SK-N-SH treated with all-trans-retinoic acid at 6 μM for 48 hours (cell line): ENCODE data around the gene GUCY1A2.

ENCODE experiments used
- ATAC-seq: fragments of 200-7000 bp; cut with Tn5 transposase; 3 replicates; pipeline ENCODE4 v1.9.1; 2020; ENCODE audit warnings: mild to moderate bottlenecking, moderate library complexity
- ARNTL ChIP-seq: fragments of 450-650 bp; formaldehyde crosslinking; IDR thresholded peaks from 2 replicates; pipeline ENCODE4 v1.5.0; 2020; ENCODE audit warnings: low read depth, mild to moderate bottlenecking, moderate library complexity, borderline replicate concordance
- BACH2 ChIP-seq: fragments of 250-450 bp; sonication (Bioruptor Pico); IDR thresholded peaks from 2 replicates; pipeline ENCODE4 v1.9.0; 2021; ENCODE audit warnings: mild to moderate bottlenecking, borderline replicate concordance
- ESRRG ChIP-seq: fragments of 250-450 bp; sonication (Bioruptor Pico); IDR thresholded peaks from 2 replicates; pipeline ENCODE4 v1.6.1; 2021; ENCODE audit warnings: mild to moderate bottlenecking
- GLIS3 ChIP-seq: fragments of 250-450 bp; sonication (Bioruptor Pico); IDR thresholded peaks from 2 replicates; pipeline ENCODE4 v1.5.0; 2020; ENCODE audit warnings: mild to moderate bottlenecking, moderate library complexity
- ISL1 ChIP-seq: fragments of 250-450 bp; sonication (Bioruptor Pico); IDR thresholded peaks from 2 replicates; pipeline ENCODE4 v2.1.2; 2022; ENCODE audit warnings: mild to moderate bottlenecking, moderate library complexity
- RARB ChIP-seq: fragments of 250-450 bp; sonication (Bioruptor Pico); IDR thresholded peaks from 2 replicates; pipeline ENCODE4 v1.8.0; 2021; ENCODE audit warnings: mild to moderate bottlenecking, moderate library complexity
- SNAI2 ChIP-seq: fragments of 250-450 bp; sonication (Bioruptor Pico); IDR thresholded peaks from 2 replicates; pipeline ENCODE4 v1.5.0; 2020; ENCODE audit warnings: mild to moderate bottlenecking, moderate library complexity
- TCF4 ChIP-seq: fragments of 250-450 bp; sonication (Bioruptor Pico); IDR thresholded peaks from 2 replicates; pipeline ENCODE4 v1.8.0; 2021; ENCODE audit warnings: mild to moderate bottlenecking, moderate library complexity, borderline replicate concordance
- TOX ChIP-seq: fragments of 250-450 bp; sonication (Bioruptor Pico); IDR thresholded peaks from 2 replicates; pipeline ENCODE4 v1.8.0; 2021; ENCODE audit warnings: mild to moderate bottlenecking, moderate library complexity, borderline replicate concordance
- ZC3H10 ChIP-seq: fragments of 250-450 bp; sonication (Bioruptor Pico); IDR thresholded peaks from 2 replicates; pipeline ENCODE4 v1.5.1; 2021; ENCODE audit warnings: mild to moderate bottlenecking, moderate library complexity
- ZFP3 ChIP-seq: fragments of 250-450 bp; sonication (Bioruptor Pico); IDR thresholded peaks from 2 replicates; pipeline ENCODE4 v1.5.0; 2020; ENCODE audit warnings: mild to moderate bottlenecking, moderate library complexity
- ZFP30 ChIP-seq: fragments of 450-650 bp; formaldehyde crosslinking; IDR thresholded peaks from 2 replicates; pipeline ENCODE4 v1.5.0; 2022; ENCODE audit warnings: mild to moderate bottlenecking, moderate library complexity
- ZNF565 ChIP-seq: fragments of 450-650 bp; formaldehyde crosslinking; conservative IDR thresholded peaks from 2 replicates; pipeline ENCODE4 v1.5.0; 2020; ENCODE audit warnings: low read depth, mild to moderate bottlenecking, moderate library complexity
- ZNF70 ChIP-seq: fragments of 450-650 bp; formaldehyde crosslinking; IDR thresholded peaks from 2 replicates; pipeline ENCODE4 v1.5.0; 2020; ENCODE audit warnings: mild to moderate bottlenecking, moderate library complexity
- ZNF8 ChIP-seq: fragments of 450-650 bp; formaldehyde crosslinking; IDR thresholded peaks from 2 replicates; pipeline ENCODE4 v1.5.0; 2020; ENCODE audit warnings: mild to moderate bottlenecking, moderate library complexity
- TF ChIP-seq, protein P1 (sequence below): fragments of 250-450 bp; sonication (Bioruptor Pico); IDR thresholded peaks from 2 replicates; pipeline ENCODE4 v1.5.1; 2021; ENCODE audit warnings: mild to moderate bottlenecking, moderate library complexity
- TF ChIP-seq, protein P2 (sequence below): fragments of 250-450 bp; sonication (Bioruptor Pico); IDR thresholded peaks from 2 replicates; pipeline ENCODE4 v1.5.0; 2020; ENCODE audit warnings: mild to moderate bottlenecking, moderate library complexity
- TF ChIP-seq, protein P3 (sequence below): fragments of 250-450 bp; sonication (Bioruptor Pico); IDR thresholded peaks from 2 replicates; pipeline ENCODE4 v1.8.0; 2021; ENCODE audit warnings: low read depth, mild to moderate bottlenecking, moderate library complexity, borderline replicate concordance
- TF ChIP-seq, protein P4 (sequence below): fragments of 250-450 bp; sonication (Bioruptor Pico); IDR thresholded peaks from 2 replicates; pipeline ENCODE4 v1.5.1; 2020; ENCODE audit warnings: low read depth, mild to moderate bottlenecking, moderate library complexity
- TF ChIP-seq, protein P5 (sequence below): fragments of 250-450 bp; sonication (Bioruptor Pico); IDR thresholded peaks from 2 replicates; pipeline ENCODE4 v1.8.0; 2020; ENCODE audit warnings: mild to moderate bottlenecking, moderate library complexity, borderline replicate concordance

The GUCY1A2 gene

DNA sequence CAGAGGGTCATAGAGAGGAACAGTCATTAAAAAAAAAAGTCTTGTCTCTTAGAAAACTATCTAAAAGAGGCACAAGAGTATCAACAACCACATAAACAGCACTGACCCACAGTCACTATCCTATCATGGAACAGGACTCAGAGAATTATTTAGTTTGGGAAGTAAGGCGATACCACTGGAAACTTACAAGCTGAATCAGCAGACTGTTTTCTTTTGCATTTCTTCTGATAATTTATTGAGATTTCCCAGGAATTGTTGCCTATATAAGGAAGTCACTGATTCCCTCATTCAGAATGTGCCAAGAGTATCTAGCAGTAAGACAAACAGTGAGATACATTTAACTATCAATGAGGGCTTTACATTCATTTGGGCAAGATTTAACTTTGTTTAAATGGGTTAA lies 304.1 kb downstream of the GUCY1A2 start (continued):
- TF ChIP-seq, protein P1, sequence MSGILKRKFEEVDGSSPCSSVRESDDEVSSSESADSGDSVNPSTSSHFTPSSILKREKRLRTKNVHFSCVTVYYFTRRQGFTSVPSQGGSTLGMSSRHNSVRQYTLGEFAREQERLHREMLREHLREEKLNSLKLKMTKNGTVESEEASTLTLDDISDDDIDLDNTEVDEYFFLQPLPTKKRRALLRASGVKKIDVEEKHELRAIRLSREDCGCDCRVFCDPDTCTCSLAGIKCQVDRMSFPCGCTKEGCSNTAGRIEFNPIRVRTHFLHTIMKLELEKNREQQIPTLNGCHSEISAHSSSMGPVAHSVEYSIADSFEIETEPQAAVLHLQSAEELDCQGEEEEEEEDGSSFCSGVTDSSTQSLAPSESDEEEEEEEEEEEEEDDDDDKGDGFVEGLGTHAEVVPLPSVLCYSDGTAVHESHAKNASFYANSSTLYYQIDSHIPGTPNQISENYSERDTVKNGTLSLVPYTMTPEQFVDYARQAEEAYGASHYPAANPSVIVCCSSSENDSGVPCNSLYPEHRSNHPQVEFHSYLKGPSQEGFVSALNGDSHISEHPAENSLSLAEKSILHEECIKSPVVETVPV (CRISPR knock-in tag), result no peak
- TF ChIP-seq ZC3H10, result no peak

GRCh38 chr11:106708348-106708747 lies 309.9 kb downstream of the GUCY1A2 start:
- no peak for ATAC-seq
- no peak for TF ChIP-seq RARB (CRISPR knock-in tag)
- TF ChIP-seq ZC3H10, result no peak
- no peak for TF ChIP-seq SNAI2 (CRISPR knock-in tag)
- TF ChIP-seq TCF4, result no peak
- TF ChIP-seq TOX (CRISPR knock-in tag), result no peak
- TF ChIP-seq, protein P1 (CRISPR knock-in tag), result no peak
- no peak for TF ChIP-seq ISL1 (CRISPR knock-in tag)
- TF ChIP-seq ZNF565 (CRISPR knock-in tag), result no peak
- TF ChIP-seq, protein P2, sequence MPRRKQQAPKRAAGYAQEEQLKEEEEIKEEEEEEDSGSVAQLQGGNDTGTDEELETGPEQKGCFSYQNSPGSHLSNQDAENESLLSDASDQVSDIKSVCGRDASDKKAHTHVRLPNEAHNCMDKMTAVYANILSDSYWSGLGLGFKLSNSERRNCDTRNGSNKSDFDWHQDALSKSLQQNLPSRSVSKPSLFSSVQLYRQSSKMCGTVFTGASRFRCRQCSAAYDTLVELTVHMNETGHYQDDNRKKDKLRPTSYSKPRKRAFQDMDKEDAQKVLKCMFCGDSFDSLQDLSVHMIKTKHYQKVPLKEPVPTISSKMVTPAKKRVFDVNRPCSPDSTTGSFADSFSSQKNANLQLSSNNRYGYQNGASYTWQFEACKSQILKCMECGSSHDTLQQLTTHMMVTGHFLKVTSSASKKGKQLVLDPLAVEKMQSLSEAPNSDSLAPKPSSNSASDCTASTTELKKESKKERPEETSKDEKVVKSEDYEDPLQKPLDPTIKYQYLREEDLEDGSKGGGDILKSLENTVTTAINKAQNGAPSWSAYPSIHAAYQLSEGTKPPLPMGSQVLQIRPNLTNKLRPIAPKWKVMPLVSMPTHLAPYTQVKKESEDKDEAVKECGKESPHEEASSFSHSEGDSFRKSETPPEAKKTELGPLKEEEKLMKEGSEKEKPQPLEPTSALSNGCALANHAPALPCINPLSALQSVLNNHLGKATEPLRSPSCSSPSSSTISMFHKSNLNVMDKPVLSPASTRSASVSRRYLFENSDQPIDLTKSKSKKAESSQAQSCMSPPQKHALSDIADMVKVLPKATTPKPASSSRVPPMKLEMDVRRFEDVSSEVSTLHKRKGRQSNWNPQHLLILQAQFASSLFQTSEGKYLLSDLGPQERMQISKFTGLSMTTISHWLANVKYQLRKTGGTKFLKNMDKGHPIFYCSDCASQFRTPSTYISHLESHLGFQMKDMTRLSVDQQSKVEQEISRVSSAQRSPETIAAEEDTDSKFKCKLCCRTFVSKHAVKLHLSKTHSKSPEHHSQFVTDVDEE (CRISPR knock-in tag), result no peak
- TF ChIP-seq ZNF8 (CRISPR knock-in tag), result no peak
- TF ChIP-seq ZFP30, result no peak
- TF ChIP-seq ARNTL (CRISPR knock-in tag), result no peak
- TF ChIP-seq, protein P3, sequence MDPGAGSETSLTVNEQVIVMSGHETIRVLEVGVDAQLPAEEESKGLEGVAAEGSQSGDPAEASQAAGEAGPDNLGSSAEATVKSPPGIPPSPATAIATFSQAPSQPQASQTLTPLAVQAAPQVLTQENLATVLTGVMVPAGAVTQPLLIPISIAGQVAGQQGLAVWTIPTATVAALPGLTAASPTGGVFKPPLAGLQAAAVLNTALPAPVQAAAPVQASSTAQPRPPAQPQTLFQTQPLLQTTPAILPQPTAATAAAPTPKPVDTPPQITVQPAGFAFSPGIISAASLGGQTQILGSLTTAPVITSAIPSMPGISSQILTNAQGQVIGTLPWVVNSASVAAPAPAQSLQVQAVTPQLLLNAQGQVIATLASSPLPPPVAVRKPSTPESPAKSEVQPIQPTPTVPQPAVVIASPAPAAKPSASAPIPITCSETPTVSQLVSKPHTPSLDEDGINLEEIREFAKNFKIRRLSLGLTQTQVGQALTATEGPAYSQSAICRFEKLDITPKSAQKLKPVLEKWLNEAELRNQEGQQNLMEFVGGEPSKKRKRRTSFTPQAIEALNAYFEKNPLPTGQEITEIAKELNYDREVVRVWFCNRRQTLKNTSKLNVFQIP (CRISPR knock-in tag), result no peak
- TF ChIP-seq GLIS3, result no peak
- TF ChIP-seq ZFP3 (CRISPR knock-in tag), result no peak
- TF ChIP-seq, protein P4, sequence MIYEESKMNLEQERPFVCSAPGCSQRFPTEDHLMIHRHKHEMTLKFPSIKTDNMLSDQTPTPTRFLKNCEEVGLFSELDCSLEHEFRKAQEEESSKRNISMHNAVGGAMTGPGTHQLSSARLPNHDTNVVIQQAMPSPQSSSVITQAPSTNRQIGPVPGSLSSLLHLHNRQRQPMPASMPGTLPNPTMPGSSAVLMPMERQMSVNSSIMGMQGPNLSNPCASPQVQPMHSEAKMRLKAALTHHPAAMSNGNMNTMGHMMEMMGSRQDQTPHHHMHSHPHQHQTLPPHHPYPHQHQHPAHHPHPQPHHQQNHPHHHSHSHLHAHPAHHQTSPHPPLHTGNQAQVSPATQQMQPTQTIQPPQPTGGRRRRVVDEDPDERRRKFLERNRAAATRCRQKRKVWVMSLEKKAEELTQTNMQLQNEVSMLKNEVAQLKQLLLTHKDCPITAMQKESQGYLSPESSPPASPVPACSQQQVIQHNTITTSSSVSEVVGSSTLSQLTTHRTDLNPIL, result no peak
- TF ChIP-seq, protein P5, sequence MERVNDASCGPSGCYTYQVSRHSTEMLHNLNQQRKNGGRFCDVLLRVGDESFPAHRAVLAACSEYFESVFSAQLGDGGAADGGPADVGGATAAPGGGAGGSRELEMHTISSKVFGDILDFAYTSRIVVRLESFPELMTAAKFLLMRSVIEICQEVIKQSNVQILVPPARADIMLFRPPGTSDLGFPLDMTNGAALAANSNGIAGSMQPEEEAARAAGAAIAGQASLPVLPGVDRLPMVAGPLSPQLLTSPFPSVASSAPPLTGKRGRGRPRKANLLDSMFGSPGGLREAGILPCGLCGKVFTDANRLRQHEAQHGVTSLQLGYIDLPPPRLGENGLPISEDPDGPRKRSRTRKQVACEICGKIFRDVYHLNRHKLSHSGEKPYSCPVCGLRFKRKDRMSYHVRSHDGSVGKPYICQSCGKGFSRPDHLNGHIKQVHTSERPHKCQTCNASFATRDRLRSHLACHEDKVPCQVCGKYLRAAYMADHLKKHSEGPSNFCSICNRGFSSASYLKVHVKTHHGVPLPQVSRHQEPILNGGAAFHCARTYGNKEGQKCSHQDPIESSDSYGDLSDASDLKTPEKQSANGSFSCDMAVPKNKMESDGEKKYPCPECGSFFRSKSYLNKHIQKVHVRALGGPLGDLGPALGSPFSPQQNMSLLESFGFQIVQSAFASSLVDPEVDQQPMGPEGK (CRISPR knock-in tag), result no peak

DNA sequence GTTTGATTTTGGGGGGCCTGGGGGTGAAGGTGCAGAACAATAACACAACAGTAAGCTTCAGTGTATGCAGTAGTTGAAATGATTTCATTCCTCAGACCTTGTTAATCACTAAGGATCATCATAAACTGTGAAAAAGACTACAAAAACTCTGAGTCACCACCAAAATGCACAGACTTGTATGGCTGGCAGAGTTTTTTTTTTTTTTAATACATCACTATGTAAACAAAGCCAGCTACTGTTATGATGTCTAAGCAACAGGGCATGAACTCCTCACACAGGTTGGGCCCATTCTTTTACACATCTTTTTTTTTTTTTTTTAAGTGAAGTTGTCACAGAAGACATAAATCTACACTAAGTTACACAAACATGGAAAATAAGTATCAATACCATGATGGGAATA lies 311.9 kb downstream of the GUCY1A2 start:
- TF ChIP-seq ZC3H10, result no peak
- TF ChIP-seq, protein P4, result no peak
- TF ChIP-seq BACH2 (CRISPR knock-in tag), result no peak
- no peak for TF ChIP-seq ZNF70 (CRISPR knock-in tag)
- TF ChIP-seq, protein P2 (CRISPR knock-in tag), result no peak
- TF ChIP-seq RARB (CRISPR knock-in tag), result no peak
- TF ChIP-seq ESRRG (CRISPR knock-in tag), result no peak
- no peak for TF ChIP-seq ZNF8 (CRISPR knock-in tag)
- ATAC-seq, result peak; percentile 91
